H54 (cell line): ENCODE data around the gene VEGFC.
A peak's percentile ranks its signal among the peaks of the same experiment; 100 is the strongest.

Experiments
- DNase-seq: peaks from one replicate; pipeline ENCODE4 v3.0.0; 2011; ENCODE audit warnings: low spot score, mixed read lengths; ENCODE audit not compliant: insufficient read length
- FAIRE-seq: peaks from 3 replicates; lab custom pipeline; 2011; peaks lifted over from hg19 to GRCh38; lab: Jason Lieb, UNC
- POLR2A ChIP-seq: IDR thresholded peaks from 2 replicates; pipeline ENCODE4 v1.6.1; 2011; ENCODE audit warnings: low read depth, mild to moderate bottlenecking, low read length

Gene VEGFC

GRCh38 chr4:176761872-176762271 is 30.9 kb downstream of the VEGFC start:
- TF ChIP-seq POLR2A, result no peak
- DNase-seq (no peak), FAIRE-seq (no peak)

- no peak for DNase-seq
- no peak for FAIRE-seq
- no peak for TF ChIP-seq POLR2A
These were observed 32.3 kb downstream of the VEGFC start for GRCh38 chr4:176760471-176760870.

GRCh38 chr4:176758731-176759130 is 34.0 kb downstream of the VEGFC start:
- FAIRE-seq, result no peak
- DNase-seq, result no peak

GRCh38 chr4:176758323-176758722 is 34.4 kb downstream of the VEGFC start:
- TF ChIP-seq POLR2A, result no peak
- FAIRE-seq (no peak), DNase-seq (no peak)

More at GRCh38 chr4:176758731-176759130, 34.0 kb downstream of the VEGFC start:
- no peak for TF ChIP-seq POLR2A

GRCh38 chr4:176755613-176756012 is 37.1 kb downstream of the VEGFC start:
- DNase-seq (no peak), FAIRE-seq (no peak)
- no peak for TF ChIP-seq POLR2A

GRCh38 chr4:176755001-176755400 is 37.7 kb downstream of the VEGFC start:
- DNase-seq (no peak), FAIRE-seq (no peak)
- TF ChIP-seq POLR2A, result no peak

GRCh38 chr4:176753049-176753448 is 39.7 kb downstream of the VEGFC start:
- FAIRE-seq, result peak; percentile 96
- TF ChIP-seq POLR2A, result no peak
- no peak for DNase-seq

- FAIRE-seq, result peak; percentile 78
- no peak for TF ChIP-seq POLR2A
These were observed 40.5 kb downstream of the VEGFC start for GRCh38 chr4:176752191-176752749.

GRCh38 chr4:176751061-176751460 is 41.7 kb downstream of the VEGFC start:
- DNase-seq (no peak), FAIRE-seq (no peak)
- no peak for TF ChIP-seq POLR2A

More at GRCh38 chr4:176752191-176752749, 40.5 kb downstream of the VEGFC start:
- DNase-seq, result no peak

- FAIRE-seq (no peak), DNase-seq (no peak)
- no peak for TF ChIP-seq POLR2A
These were observed 45.9 kb downstream of the VEGFC start for GRCh38 chr4:176746846-176747245.

GRCh38 chr4:176745902-176746301 is 46.8 kb downstream of the VEGFC start:
- no peak for TF ChIP-seq POLR2A
- FAIRE-seq (no peak), DNase-seq (no peak)

- TF ChIP-seq POLR2A, result no peak
- DNase-seq, result no peak
These were observed 48.6 kb downstream of the VEGFC start for GRCh38 chr4:176744091-176744490.

GRCh38 chr4:176742211-176742610 is 50.5 kb downstream of the VEGFC start:
- TF ChIP-seq POLR2A, result no peak
- FAIRE-seq, result no peak
- DNase-seq, result no peak

More at GRCh38 chr4:176744091-176744490, 48.6 kb downstream of the VEGFC start:
- FAIRE-seq, result no peak

- DNase-seq (no peak), FAIRE-seq (no peak)
- no peak for TF ChIP-seq POLR2A
These were observed 51.5 kb downstream of the VEGFC start for GRCh38 chr4:176741253-176741652.

GRCh38 chr4:176735300-176735699 is 57.4 kb downstream of the VEGFC start:
- DNase-seq (no peak), FAIRE-seq (no peak)
- no peak for TF ChIP-seq POLR2A
